Astrocyte of the spinal cord (primary cell): ENCODE data around the gene KCNQ1.

Experiments used
- DNase-seq: peaks from one replicate; pipeline ENCODE4 v3.0.0; 2011; ENCODE audit warnings: low read depth, low spot score
- H3K4me3 ChIP-seq: 2 replicates; pipeline ENCODE4 v1.5.1; 2011; ENCODE audit warnings: low read depth, mild to moderate bottlenecking, low read length, moderate library complexity
- in situ Hi-C: cut with HindIII; loops from 2 replicates; pipeline ENCODE4 v1.10.0; 2017; ENCODE audit warnings: low sequenced_read_pairs
- TF ChIP-seq, protein P1 (sequence below): IDR thresholded peaks from 2 replicates; pipeline ENCODE4 v1.5.1; 2012; ENCODE audit warnings: low read depth, mild to moderate bottlenecking, low read length, inconsistent platforms

Gene KCNQ1

DNA sequence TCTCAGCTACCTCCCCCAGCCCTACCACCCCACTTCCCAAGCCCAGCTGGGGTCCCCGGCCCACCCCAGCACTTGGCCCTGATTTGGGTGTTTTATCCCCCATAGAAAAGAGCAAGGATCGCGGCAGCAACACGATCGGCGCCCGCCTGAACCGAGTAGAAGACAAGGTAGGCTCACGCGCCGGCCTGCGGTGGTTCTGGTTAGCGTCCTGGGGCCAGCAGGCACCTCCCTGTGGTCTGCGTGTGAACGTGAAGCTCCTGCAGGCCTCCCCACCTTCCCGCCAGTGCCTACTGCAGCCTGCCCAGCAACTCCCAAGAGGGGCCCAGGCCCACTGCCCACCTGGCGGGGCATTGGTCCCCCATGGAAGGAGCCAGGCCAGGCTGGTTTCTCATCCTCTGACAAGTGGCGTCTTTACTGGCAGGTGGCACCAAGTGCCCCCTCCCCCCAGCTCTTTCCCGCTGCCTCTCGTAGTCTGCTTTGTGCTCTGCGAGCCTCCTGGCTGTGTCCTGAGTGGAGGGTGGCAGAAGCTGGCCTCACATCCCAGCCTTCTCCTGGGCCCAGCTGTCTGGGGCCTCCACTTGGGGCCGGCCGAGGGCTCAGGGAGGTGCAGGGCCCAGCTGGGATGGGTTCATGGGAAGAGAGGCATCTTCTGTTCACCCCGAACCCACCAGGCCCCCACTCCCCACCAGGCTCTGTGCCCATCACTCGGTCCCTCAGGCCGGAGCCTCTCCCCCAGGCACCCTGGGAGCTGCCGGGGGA is 333.2 kb downstream of the KCNQ1 start:
- no peak overlapping the region for H3K4me3 ChIP-seq
- DNase-seq: no peak

DNA sequence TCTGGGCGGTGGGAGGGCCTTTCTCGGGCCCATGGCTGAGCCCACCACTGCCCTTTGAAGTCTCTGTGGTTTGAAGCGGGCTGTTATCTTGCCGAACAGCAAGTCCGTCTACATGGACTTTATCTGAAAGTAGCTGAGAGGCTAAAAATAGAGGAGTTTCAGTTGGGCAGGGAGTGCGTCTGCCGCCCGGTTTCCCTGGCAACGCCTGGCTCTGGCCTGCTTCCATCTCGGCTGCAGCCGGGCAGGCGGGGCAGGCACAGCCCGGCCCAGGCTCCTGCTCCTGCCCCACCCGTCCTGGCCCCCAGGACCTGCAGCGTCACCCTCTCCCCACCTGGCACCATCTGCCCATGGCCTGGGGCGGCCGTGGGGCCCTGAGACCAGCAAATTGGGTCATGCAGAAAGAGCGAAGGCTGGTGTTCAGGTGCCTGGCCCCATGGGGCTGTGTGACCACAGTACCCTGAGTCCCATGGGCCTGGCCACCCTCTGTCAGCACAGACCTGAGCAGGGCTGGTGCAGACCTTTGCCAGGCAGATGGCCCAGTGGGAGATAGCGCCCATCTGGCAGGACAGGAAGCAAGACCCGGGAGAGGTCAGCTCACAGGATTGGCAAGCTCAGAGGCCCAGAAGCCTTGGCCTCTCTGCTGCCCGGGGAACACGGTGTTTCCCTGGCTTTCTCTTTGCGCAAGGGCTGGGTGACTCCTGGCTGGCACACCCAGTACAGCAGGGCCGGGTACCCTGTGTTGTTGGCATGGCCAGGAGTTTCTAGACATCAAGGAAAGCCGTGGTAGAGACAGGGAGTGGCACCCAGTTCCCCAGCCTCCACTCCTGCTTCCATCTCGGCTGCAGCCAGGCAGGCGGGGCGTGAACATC is 334.1 kb downstream of the KCNQ1 start:
- in situ Hi-C loops: no loop called here
- H3K4me3 ChIP-seq: no peak overlapping the region
- TF ChIP-seq, protein P1, sequence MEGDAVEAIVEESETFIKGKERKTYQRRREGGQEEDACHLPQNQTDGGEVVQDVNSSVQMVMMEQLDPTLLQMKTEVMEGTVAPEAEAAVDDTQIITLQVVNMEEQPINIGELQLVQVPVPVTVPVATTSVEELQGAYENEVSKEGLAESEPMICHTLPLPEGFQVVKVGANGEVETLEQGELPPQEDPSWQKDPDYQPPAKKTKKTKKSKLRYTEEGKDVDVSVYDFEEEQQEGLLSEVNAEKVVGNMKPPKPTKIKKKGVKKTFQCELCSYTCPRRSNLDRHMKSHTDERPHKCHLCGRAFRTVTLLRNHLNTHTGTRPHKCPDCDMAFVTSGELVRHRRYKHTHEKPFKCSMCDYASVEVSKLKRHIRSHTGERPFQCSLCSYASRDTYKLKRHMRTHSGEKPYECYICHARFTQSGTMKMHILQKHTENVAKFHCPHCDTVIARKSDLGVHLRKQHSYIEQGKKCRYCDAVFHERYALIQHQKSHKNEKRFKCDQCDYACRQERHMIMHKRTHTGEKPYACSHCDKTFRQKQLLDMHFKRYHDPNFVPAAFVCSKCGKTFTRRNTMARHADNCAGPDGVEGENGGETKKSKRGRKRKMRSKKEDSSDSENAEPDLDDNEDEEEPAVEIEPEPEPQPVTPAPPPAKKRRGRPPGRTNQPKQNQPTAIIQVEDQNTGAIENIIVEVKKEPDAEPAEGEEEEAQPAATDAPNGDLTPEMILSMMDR: no peak
- DNase-seq: peak; percentile 68

More for the DNA sequence above, 333.2 kb downstream of the KCNQ1 start:
- TF ChIP-seq, protein P1: no peak
- in situ Hi-C loops: no loop called here

DNA sequence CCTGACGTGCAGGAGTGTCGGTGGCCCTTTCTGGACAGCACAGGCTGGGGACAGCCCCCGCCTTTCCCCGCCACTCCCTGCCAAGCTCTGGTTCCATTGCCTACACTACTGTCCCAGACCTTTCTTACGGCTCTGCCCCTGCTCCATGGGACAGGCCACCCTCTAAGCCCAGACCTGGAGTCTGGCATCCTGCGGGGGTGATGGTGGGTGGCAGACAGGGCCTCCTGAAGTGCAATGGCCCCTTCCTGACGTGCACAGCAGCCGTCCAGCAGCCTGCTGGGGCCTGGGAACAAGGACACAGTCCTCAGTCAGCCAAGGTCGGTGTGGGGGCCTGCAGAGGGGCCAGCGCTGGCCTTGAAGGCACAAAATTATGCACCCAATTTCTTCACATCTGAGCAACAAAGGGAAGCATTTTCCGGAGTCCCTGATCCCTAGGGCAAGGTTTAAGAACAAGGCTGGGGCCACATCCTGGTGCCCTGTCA is 334.7 kb downstream of the KCNQ1 start:
- in situ Hi-C loops: no loop called here
- DNase-seq: no peak
- TF ChIP-seq, protein P1: no peak
- no peak overlapping the region for H3K4me3 ChIP-seq

DNA sequence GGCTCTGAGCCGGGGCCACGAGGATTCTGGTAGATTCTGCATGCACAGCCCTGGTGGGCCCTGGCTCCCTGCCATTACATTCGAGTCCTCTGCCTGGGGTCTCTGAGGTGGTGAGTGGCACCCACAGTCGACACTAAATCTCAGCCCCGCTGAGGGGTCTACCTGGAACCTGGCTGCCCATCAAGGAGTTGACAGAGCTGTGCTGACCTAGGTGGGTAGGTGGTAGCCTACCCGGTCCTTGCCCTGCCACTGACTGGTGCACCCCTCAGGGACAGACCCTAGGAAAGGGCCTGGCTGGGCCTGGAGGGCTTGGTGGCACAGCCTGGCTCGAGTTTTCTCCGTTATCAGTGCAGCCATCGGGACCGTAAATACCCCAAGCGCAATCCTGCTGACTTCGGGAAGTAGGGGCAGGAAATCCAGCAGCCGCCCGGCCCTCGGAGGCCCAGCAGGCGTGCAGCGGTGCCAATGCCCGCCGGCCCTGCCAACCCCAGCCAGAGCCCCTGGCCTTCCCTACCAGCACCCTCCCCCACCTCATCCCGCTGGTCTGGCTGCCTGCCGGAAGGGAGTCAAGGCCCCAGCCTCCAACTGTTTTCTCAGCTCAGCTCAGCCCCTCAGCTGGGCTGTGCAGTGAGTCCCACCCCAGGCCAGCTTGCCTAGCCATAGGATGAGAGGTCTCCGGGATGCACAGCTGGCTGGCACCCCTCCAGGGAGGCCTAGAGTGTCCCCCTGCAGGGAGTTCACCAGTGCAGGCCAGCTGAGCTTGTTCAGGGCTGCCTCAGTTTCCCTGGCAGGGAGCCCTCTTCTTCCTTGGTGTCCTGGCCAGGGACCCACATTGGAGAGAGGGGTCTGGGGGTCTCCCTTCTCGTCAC is 335.4 kb downstream of the KCNQ1 start:
- DNase-seq: no peak
- in situ Hi-C loops: no loop called here
- no peak overlapping the region for H3K4me3 ChIP-seq

DNA sequence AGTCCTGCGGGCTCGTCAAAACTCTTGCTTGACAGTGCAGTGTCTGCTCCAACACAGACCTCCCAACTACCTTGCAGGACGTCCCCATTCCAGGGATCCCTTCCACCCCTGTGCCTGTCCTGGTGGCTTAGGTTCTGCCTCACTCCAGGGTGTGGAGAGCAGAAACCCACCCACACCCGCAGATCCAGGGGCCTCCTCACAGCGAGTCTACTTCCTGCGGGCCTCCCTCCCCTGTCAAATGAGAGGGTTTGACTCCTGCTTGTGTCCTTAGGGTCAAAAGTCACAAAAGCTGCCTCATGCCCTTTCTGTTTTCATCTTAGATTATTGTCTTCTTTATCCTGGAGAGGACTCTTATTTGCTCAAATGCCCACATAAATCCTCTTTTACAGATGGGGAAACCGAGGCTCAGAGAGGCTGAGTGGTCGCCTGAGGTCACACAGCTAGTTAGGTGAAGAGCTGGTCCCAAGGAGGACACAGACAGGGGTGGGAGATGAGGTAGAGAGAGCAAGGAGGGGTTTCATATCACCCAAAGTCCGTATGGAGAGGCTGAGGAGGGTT is 336.1 kb downstream of the KCNQ1 start:
- DNase-seq: no peak
- in situ Hi-C loops: no loop called here
- H3K4me3 ChIP-seq: no peak overlapping the region
- TF ChIP-seq, protein P1: no peak

More for the DNA sequence above, 335.4 kb downstream of the KCNQ1 start:
- TF ChIP-seq, protein P1: no peak
